DMS 273 treated with DMSO at 0.1 percent for 48 hours (cell line): ENCODE measurements around the gene MAGEB16.

Experiments
- DNase-seq: peaks from one replicate; lab custom pipeline; 2025; lab: John Stamatoyannopoulos, UW

Gene MAGEB16

DNA sequence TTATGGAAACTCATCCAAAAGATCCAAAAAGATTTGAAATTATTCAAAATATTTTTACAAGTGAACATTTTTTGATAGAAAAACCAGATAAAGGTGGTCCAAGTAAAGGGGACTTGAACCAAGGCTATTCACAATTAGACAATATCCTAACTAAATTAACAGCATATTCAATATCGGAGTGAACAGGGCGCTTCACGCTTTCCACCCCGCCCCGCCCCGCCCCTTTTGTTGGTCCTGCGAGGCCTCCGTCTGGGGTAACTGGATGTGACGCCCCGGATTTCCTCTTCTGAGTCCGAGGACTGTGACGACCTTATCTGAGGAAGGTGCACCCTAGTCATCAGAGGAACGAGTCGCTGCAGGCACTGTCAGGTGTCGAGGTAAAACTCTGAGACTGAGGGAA, at the start of gene MAGEB16:
MAGEB16 (plus strand) TSS at position 301 of the 400 bp plus-strand sequence. CDS start 3,855 bp downstream, outside the sequence.
- DNase-seq = no peak

DNA sequence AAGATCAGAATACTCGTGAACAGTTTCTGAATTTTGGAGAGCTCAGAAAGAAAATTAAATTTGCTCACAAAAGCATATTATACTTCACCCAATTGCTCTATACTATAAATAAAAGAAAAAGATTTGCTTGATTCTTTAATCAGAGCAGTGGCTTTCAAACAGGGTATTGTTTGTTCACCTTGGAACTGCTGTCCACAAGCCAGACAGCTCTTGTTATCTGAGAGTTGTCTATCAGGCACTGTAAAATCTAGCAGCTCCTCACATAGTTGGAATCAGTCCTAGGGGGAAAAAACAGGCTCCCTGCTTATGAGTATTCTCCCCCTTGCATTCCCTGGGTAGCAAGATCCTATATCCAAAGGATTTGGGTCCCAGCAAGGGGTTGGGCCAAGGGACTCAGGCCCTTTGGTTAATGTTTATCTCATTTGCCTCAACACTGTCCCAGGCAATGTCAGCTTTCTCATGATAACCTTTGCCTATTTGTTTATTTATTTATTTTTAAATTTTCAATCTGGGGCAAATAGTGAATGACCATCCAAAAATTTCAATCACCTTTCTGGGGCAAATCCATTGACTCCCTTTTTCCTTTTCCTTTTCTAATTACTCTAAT, 24.1 kb upstream of the MAGEB16 start:
- DNase-seq = no peak

DNA sequence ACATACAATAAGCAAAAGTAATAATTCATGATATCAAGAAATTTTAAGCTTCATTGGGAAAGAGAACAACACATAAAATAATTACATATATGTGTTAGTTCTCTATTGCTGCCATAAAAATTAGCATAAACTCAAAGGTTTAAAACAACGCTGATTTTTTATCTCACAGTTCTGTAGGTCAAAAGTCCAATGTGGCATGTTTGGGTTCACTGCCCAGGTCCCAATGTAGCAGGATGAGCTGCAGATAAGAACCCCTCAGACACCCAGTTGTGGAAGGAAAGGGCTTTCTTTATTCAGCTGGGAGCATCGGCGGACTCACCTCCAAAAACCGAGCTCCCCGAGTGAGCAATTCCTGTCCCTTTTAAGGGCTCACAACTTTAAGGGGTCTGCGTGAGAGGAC, 13.1 kb upstream of the MAGEB16 start:
- DNase-seq = no peak

GRCh38 chrX:35786271-35786670, 11.9 kb upstream of the MAGEB16 start:
- DNase-seq = no peak

DNA sequence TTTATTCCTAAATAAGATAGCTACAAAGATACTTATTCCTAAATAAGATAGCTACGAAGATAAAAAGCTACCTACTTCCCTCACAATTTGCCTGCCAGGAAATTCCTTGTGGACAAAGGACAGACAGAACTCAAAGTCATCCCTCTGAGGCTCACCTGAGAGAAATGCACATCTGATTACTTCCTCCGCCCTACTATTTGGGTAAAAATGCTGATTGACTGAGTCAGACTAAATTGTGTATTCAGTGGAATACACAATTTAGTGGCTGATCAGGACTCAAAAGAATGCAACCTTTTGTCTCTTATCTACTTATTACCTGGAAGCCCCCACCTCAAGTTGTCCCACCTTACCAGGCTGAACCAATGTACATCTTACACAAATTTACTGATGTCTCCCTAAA, 10.3 kb upstream of the MAGEB16 start:
- DNase-seq = no peak

DNA sequence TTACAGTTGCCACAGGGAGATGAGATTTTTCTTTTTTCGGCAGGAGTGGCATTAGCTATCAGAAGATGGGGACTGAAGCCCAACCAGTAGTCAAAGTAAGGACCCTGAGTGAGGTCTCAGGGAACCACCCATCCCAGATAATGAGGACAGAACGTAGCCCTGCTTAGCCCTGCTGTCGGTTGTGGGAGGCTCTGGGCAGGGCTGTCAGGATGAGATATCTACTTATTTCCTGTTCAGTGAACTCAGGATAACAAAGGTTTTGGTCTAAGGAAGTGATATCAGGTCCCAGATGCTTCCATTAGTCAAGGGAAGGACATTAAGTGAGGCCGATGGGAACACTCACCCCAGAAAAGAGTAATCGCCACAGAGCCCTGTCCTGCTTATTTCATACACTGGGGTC, 2.3 kb downstream of the MAGEB16 start:
- DNase-seq = no peak

DNA sequence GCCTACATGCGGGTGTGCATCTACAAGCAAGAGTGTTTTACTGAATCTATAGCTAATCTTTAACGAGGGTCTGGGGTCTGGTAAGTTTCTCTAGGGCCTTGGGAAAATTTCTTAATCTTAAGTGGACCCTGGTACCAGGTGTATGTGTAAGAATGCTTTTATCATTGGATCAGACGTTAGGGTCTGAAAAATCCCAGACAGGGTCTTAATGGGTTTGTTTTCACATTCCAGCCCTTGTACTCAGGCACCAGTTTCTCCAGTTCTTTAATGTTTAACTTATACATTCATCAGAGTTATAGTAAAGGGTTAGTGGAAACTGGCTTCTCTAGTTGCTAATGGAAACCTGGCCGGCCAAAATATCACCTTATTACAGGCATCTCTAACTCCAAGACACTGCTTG, 11.6 kb downstream of the MAGEB16 start:
- DNase-seq = no peak

DNA sequence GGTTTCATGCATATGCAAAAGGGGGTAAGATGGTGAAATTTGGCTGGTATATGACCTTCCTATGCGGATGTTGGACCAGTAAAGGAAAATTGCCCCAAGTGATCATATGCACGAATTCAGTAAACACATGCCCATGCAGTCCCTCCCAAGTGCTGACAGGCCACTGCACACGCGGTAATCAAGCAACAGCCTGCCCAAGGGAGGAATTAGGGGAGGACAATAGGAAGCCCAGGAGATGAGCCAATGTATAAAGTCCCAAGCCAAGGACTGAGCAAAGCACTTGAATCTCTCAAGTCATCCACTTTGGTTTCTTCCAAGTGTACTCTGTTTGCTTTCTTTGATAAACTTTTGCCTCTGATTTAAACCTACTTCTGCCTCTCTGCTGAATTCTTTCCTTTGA, 21.1 kb downstream of the MAGEB16 start:
- no peak for DNase-seq

GRCh38 chrX:35826503-35826902, 28.4 kb downstream of the MAGEB16 start:
- no peak for DNase-seq

- no peak for DNase-seq
Measured at GRCh38 chrX:35829501-35829900, 31.4 kb downstream of the MAGEB16 start.

DNA sequence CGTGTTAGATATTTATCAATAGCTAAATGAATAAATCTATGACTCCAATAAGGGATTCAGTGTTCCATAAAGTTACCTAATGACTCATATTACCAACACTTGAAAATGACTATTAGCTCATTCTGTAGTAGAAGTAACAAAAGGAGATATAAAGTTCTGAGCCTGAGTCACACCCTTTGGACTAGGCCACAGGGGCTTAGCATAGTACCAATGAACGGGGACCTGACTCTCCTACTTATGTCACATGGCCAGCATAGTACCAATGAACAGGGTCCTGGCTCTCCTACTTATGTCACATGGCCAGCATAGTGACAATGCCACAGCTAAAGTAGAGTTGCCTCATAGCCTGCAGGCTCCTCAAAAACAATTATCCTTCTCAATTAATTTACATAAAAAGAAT, 43.7 kb downstream of the MAGEB16 start:
- DNase-seq = no peak

DNA sequence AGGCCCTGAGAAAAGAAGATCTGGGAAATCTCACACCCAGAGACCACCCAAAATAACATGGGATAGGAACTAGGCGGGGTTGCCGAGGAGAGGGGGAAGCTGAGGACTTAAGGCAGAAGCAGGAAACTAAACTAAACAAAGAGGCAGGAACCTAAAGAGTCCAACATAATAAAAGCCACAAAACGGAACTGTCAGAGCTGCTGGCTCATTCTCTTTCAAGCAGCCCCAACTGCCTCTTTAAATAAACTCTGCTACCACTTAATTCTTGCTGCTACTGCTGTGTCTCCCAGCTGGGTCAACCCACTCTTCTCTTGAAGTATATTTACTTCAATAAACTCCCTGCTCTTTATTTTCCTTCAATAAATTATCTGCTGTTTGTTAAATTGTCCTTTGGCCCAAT, 44.5 kb downstream of the MAGEB16 start:
- DNase-seq = no peak

GRCh38 chrX:35847736-35848135, 49.6 kb downstream of the MAGEB16 start:
- no peak for DNase-seq
